ENCODE measurements around the gene ZHX3. TPM values are rescaled to one million over a fixed set of nuclear protein-coding genes. Genes with fewer than 3 reads are reported as not detected.

Gene ZHX3, protein sequence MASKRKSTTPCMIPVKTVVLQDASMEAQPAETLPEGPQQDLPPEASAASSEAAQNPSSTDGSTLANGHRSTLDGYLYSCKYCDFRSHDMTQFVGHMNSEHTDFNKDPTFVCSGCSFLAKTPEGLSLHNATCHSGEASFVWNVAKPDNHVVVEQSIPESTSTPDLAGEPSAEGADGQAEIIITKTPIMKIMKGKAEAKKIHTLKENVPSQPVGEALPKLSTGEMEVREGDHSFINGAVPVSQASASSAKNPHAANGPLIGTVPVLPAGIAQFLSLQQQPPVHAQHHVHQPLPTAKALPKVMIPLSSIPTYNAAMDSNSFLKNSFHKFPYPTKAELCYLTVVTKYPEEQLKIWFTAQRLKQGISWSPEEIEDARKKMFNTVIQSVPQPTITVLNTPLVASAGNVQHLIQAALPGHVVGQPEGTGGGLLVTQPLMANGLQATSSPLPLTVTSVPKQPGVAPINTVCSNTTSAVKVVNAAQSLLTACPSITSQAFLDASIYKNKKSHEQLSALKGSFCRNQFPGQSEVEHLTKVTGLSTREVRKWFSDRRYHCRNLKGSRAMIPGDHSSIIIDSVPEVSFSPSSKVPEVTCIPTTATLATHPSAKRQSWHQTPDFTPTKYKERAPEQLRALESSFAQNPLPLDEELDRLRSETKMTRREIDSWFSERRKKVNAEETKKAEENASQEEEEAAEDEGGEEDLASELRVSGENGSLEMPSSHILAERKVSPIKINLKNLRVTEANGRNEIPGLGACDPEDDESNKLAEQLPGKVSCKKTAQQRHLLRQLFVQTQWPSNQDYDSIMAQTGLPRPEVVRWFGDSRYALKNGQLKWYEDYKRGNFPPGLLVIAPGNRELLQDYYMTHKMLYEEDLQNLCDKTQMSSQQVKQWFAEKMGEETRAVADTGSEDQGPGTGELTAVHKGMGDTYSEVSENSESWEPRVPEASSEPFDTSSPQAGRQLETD
- 1 to 10 TPM; 6.6 to 9.6 TPM for polyA plus RNA-seq

DNA sequence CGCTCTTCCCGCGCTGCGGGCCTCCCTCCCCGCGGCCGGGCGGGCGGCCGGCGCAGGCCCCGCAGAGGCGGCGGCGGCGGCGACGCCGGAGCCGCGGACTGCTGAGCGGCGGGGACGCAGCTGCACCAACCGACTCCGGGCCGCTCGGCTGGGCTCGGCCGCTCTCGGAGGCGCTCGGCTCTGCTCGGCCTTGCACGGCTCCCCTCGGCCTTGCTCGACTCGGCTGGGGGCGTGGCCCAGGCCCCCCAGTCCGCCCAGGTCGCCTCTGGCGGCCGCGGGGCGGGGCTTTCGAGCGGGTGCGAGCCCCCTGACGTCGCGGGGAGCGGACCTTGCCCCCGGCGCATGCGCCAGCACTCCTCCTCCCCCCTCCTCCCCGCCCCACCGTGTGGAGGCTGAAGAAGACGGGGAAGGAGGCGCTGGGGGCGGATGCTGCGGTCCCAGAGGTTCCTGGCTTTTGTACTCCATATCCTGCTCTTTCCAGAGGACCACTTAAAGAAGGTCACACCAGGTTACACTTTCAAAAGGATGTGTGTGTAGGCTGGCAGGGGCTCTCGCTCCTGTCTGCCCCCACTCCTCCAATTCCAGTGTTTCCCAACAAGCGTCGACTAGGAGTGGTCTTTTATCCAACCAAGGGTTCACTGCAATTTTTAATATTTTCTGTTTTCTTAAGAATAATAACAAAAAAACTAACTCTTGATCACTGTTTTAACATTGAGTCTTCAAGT is at the start of gene ZHX3:
ZHX3 (minus strand) TSS at position 186 of the 725 bp plus-strand sequence. CDS start 112,815 bp downstream, outside the sequence.
- no peaks in the 10 kb centered on the region for H3K27me3 ChIP-seq (ENCODE audit: control insufficient read depth in 1 of 2, insufficient read depth in 2 of 2, low read length in 2 of 2)

DNA sequence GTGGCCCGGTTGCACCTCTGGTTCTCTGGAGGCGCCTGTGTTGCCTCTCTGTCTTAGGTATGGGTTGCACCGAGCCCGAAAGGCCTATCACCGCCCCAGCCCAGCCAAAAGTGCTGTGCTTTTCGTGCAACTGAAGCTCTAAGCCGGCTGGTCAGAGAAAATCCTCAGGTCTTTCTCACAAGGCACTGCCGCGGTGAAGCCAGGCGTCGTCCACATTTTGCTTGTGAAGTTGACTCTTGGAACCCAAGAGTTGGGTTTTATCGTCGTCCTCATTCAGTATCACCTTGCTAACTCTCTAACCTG is 49.8 kb upstream of the ZHX3 start:
- Histone ChIP-seq H3K4me1 (ENCODE audit: control insufficient read depth in 2 of 2, insufficient read depth in 2 of 2, low read length in 1 of 2) (peaks cover 3 to 7% of the 10 kb centered on the region in 2 donors), H3K27ac (ENCODE audit: low read depth in 2 of 2, low read length in 1 of 2) (no peak overlapping the region), H3K27me3 (ENCODE audit: control insufficient read depth in 1 of 2, insufficient read depth in 2 of 2, low read length in 2 of 2) (peaks cover 0 to 18% of the 10 kb centered on the region in 2 donors), H3K9me3 (ENCODE audit: control insufficient read depth in 2 of 2, insufficient read depth in 1 of 2, low read depth in 1 of 2, low read length in 1 of 2) (peaks cover 0 to 4% of the 10 kb centered on the region in 2 donors), H3K36me3 (ENCODE audit: control insufficient read depth in 2 of 2, insufficient read depth in 2 of 2, low read length in 1 of 2) (no peaks in the 10 kb centered on the region), H3K4me3 (ENCODE audit: low read depth in 1 of 2, low read length in 2 of 2) (no peak overlapping the region)
- WGBS, 2 donors: 65 to 79% methylated on average over 13 of the region's 13 CpGs

More for the DNA sequence above, at the start of gene ZHX3:
- Histone ChIP-seq H3K9me3 (ENCODE audit: control insufficient read depth in 2 of 2, insufficient read depth in 1 of 2, low read depth in 1 of 2, low read length in 1 of 2) (no peaks in the 10 kb centered on the region), H3K36me3 (ENCODE audit: control insufficient read depth in 2 of 2, insufficient read depth in 2 of 2, low read length in 1 of 2) (no peaks in the 10 kb centered on the region), H3K4me3 (ENCODE audit: low read depth in 1 of 2, low read length in 2 of 2) (peak within 1 kb of the TSS; percentile 72 to 91), H3K4me1 (ENCODE audit: control insufficient read depth in 2 of 2, insufficient read depth in 2 of 2, low read length in 1 of 2) (peaks cover 2 to 4% of the 10 kb centered on the region in 2 donors), H3K27ac (ENCODE audit: low read depth in 2 of 2, low read length in 1 of 2) (peak within 1 kb of the TSS; percentile 72 to 92)
- WGBS, 2 donors: 0% methylated on average over 23 to 64 of the region's 64 CpGs

DNA sequence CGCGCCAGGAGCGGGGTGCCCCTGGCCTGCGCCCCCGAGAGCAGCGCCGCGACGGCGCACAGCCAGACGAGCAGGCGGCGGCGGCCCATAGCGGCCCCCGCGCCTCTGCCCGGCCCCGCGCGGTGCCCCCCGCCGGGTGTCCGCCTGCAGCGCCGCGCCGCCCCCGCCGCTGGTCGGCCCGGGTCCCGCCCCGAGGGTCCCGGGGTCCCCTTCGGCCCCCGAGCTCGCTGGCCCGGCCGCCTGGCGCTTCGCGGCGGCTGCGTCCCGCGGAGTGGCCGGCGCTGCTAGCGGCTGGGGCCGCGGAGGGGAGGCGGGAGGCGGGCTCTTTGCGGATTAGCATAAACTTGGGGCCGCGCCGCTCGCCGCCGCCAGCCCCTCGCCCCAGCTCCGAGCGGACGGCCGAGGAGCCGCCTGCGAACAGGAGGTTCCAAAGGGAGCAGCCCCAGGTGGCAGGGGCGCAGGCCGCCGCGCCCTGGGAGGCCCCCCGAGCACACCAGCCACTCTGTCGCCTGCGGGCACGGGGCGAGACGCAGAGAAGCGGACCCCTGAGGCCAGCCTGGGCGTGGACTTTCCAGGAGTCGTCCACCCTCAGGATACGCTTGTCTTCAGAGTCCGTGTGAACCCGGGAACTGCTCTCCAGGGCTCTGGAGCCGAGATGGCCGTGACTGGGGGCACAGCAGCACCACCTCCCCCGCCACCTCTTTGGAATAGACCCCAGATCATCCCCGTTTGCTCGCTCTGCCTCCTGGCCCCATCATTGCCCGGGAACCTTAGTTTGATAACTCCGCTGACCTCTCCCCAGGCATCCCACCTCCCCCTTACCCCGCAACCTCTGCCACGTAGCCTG is 49.2 kb upstream of the ZHX3 start, which contains the start of gene EMILIN3:
EMILIN3 (minus strand) TSS at position 273 of the 847 bp plus-strand sequence; CDS start at position 89, 184 bp downstream.
- Histone ChIP-seq H3K9me3 (ENCODE audit: control insufficient read depth in 2 of 2, insufficient read depth in 1 of 2, low read depth in 1 of 2, low read length in 1 of 2) (peaks cover 0 to 4% of the 10 kb centered on the region in 2 donors), H3K4me3 (ENCODE audit: low read depth in 1 of 2, low read length in 2 of 2) (peak within 1 kb of the TSS; percentile 19 to 50), H3K27ac (ENCODE audit: low read depth in 2 of 2, low read length in 1 of 2) (no peak within 1 kb of the TSS), H3K27me3 (ENCODE audit: control insufficient read depth in 1 of 2, insufficient read depth in 2 of 2, low read length in 2 of 2) (peaks cover 0 to 18% of the 10 kb centered on the region in 2 donors), H3K36me3 (ENCODE audit: control insufficient read depth in 2 of 2, insufficient read depth in 2 of 2, low read length in 1 of 2) (no peaks in the 10 kb centered on the region), H3K4me1 (ENCODE audit: control insufficient read depth in 2 of 2, insufficient read depth in 2 of 2, low read length in 1 of 2) (peaks cover 3 to 7% of the 10 kb centered on the region in 2 donors)
- WGBS, 2 donors: 8 to 11% methylated on average over 64 to 93 of the region's 93 CpGs

DNA sequence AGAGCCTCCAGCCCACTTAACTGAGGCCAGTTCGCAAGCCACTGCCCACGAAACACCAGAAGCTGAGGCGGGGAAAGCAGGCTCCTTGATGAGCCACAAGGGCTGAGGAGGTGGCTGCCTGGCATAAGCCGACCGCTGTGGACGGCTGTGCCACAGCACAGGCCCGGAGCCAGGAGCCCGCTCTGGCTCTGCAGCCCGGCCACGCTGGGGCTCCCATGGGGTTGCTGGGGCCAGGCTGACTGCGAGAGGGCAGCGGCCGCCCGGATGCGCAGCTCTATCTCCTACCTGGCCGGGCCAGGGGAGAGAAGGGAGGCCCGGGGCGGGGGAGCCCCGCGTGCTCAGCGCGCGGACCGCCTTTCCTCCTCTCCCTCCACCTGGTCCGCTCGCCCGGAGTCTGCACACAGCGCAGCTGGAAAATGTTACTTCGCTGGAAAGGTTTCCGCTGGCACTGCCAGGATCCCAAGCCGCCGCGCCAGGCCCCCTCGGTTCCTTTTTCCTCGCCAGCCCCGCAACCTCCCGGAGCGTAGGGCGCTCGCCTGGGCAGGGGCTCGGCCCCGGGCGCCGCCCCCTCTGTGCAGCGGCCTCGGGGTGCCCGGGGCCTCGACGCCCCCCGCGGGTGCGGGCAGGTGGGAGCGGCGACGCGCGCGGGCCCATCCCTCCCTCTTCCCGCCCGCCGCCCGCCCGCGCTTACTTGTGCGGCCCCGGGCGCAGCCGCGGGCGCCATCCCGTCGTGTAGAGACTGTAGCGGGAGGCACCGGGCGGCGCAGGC is 48.4 kb upstream of the ZHX3 start:
- H3K27ac ChIP-seq (ENCODE audit: low read depth in 2 of 2, low read length in 1 of 2): no peak overlapping the region
- WGBS, 2 donors: 4 to 8% methylated on average over 38 to 76 of the region's 76 CpGs
- peaks cover 3 to 7% of the 10 kb centered on the region in 2 donors for H3K4me1 ChIP-seq (ENCODE audit: control insufficient read depth in 2 of 2, insufficient read depth in 2 of 2, low read length in 1 of 2)
- peaks cover 0 to 2% of the 10 kb centered on the region in 2 donors for H3K9me3 ChIP-seq (ENCODE audit: control insufficient read depth in 2 of 2, insufficient read depth in 1 of 2, low read depth in 1 of 2, low read length in 1 of 2)
- H3K27me3 ChIP-seq (ENCODE audit: control insufficient read depth in 1 of 2, insufficient read depth in 2 of 2, low read length in 2 of 2): peaks cover 0 to 18% of the 10 kb centered on the region in 2 donors
- H3K4me3 ChIP-seq (ENCODE audit: low read depth in 1 of 2, low read length in 2 of 2): peak overlapping the region; percentile 19 to 50
- no peaks in the 10 kb centered on the region for H3K36me3 ChIP-seq (ENCODE audit: control insufficient read depth in 2 of 2, insufficient read depth in 2 of 2, low read length in 1 of 2)

DNA sequence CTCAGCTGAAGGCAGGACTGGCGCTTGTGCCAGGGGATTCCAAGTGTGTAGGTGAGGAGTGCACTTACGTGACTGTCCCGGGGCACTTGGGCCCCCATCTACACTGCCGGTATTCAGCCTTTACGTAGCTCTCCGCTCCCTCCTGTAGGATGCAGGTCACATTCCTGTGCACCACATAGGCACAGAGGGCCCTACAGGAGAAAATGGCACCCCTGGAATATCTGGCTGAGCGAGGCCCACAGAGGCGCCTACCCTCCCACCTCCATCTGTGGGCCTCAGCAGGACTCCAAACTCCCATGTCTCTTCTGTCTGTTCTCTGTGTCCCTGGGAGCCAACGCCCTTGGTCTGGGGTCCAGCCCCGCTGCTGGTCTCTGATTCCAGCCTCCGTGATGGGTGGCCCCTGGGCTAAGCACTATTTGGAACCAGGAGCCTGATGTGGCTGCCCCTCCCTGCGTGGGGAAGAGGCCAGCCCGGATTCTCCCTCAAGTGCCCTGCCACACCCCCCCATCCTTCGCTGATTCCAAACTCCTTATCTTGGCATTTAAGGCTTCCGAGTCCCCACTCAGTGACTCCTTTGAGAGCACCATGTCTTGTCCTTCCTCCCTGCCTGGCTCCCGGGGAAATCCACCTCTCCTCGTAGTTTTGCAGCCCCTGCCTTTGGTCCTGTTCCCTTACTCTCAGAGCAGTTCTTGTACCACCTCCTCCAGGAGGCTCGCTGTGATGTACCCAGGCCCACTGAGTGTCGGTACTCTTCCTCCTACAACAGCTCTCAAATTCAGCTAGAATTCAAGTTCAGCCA is 47.6 kb upstream of the ZHX3 start:
- 85 to 90% methylated on average over 19 of the region's 19 CpGs for WGBS, 2 donors
- Histone ChIP-seq H3K9me3 (ENCODE audit: control insufficient read depth in 2 of 2, insufficient read depth in 1 of 2, low read depth in 1 of 2, low read length in 1 of 2) (peaks cover 0 to 2% of the 10 kb centered on the region in 2 donors), H3K27me3 (ENCODE audit: control insufficient read depth in 1 of 2, insufficient read depth in 2 of 2, low read length in 2 of 2) (peaks cover 0 to 18% of the 10 kb centered on the region in 2 donors), H3K4me3 (ENCODE audit: low read depth in 1 of 2, low read length in 2 of 2) (no peak overlapping the region), H3K27ac (ENCODE audit: low read depth in 2 of 2, low read length in 1 of 2) (no peak overlapping the region), H3K4me1 (ENCODE audit: control insufficient read depth in 2 of 2, insufficient read depth in 2 of 2, low read length in 1 of 2) (peaks cover 3 to 7% of the 10 kb centered on the region in 2 donors), H3K36me3 (ENCODE audit: control insufficient read depth in 2 of 2, insufficient read depth in 2 of 2, low read length in 1 of 2) (peaks cover 0 to under 1% of the 10 kb centered on the region in 2 donors)

DNA sequence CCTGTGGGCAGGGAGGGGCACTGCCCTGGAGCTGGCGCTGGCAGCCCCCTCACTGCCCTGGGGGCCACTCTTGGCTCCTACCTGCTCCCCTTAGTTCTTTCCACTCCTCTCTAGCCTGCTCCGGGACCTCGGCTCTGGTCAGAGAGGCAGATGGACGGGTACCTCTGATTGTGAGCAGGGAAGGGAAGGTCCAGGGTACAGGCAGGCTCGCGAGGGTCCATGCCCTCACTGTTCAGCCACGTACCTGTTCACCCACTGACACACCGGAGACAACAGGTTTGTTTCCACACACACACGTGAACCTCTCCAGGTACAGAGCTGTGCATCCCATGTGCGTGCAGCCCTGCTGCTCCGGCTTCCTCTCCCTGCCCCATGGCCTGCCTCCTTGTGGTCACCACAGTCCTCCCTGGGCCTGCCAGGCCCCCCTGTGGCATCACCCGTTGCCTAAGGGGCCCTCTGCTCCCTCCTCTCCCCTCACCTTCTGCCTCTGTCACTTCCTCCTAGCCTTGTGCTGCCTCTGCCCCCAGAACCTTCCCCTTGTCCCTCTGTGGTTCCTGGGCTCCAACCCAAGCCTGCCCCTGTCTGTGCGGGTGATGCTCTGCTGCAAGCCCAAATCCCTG is 46.8 kb upstream of the ZHX3 start:
- H3K9me3 ChIP-seq (ENCODE audit: control insufficient read depth in 2 of 2, insufficient read depth in 1 of 2, low read depth in 1 of 2, low read length in 1 of 2): peaks cover 0 to 2% of the 10 kb centered on the region in 2 donors
- no peak overlapping the region for H3K4me3 ChIP-seq (ENCODE audit: low read depth in 1 of 2, low read length in 2 of 2)
- H3K36me3 ChIP-seq (ENCODE audit: control insufficient read depth in 2 of 2, insufficient read depth in 2 of 2, low read length in 1 of 2): peaks cover 0 to 6% of the 10 kb centered on the region in 2 donors
- WGBS, 2 donors: 84 to 87% methylated on average over 12 to 13 of the region's 13 CpGs
- no peak overlapping the region for H3K27ac ChIP-seq (ENCODE audit: low read depth in 2 of 2, low read length in 1 of 2)
- H3K4me1 ChIP-seq (ENCODE audit: control insufficient read depth in 2 of 2, insufficient read depth in 2 of 2, low read length in 1 of 2): peaks cover 3 to 7% of the 10 kb centered on the region in 2 donors
- peaks cover 0 to 18% of the 10 kb centered on the region in 2 donors for H3K27me3 ChIP-seq (ENCODE audit: control insufficient read depth in 1 of 2, insufficient read depth in 2 of 2, low read length in 2 of 2)

DNA sequence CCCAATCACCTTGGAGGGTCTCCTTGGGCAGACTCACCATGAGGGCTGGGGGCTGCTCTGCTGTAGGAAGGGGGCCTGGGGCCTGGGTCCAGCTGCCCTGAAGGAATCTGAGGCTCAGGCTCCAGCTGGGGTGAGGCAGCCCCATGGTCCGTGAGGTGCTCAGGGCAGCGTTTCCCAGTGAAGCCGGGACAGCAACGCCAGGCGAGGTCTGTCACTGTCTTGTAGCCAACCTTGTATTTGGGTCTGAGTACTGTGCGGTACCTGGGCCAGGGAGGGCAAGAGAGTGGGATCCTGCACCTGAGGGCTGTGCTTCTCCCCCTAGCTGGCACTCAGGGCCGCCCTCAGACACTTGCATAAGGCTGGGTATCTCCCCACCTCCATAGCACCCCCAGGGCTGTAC is 46.1 kb upstream of the ZHX3 start:
- peaks cover 0 to 2% of the 10 kb centered on the region in 2 donors for H3K9me3 ChIP-seq (ENCODE audit: control insufficient read depth in 2 of 2, insufficient read depth in 1 of 2, low read depth in 1 of 2, low read length in 1 of 2)
- H3K4me1 ChIP-seq (ENCODE audit: control insufficient read depth in 2 of 2, insufficient read depth in 2 of 2, low read length in 1 of 2): peaks cover 3 to 7% of the 10 kb centered on the region in 2 donors
- H3K27ac ChIP-seq (ENCODE audit: low read depth in 2 of 2, low read length in 1 of 2): no peak overlapping the region
- WGBS, 2 donors: 90% methylated on average over 7 of the region's 7 CpGs
- H3K4me3 ChIP-seq (ENCODE audit: low read depth in 1 of 2, low read length in 2 of 2): no peak overlapping the region
- peaks cover 0 to 8% of the 10 kb centered on the region in 2 donors for H3K36me3 ChIP-seq (ENCODE audit: control insufficient read depth in 2 of 2, insufficient read depth in 2 of 2, low read length in 1 of 2)
- peaks cover 0 to 18% of the 10 kb centered on the region in 2 donors for H3K27me3 ChIP-seq (ENCODE audit: control insufficient read depth in 1 of 2, insufficient read depth in 2 of 2, low read length in 2 of 2)
